ENCODE measurements around the gene ZBTB40. TPM values are rescaled to one million over a fixed set of nuclear protein-coding genes. Genes with fewer than 3 reads are reported as not detected.

The ZBTB40 gene
- polyA plus RNA-seq, 1 of the 3 experiments (the other 2 are of a cell fraction) = 5.0 TPM

GRCh38 chr1:22506130-22506692 is 54.6 kb downstream of the ZBTB40 start:
- Histone ChIP-seq H3K36me3 (replicated peaks in 1 of 2; ENCODE audit: control insufficient read depth in 1 of 2, insufficient read depth in 2 of 2, low read length in 1 of 2) (peaks cover 12 to 54% of the 10 kb centered on the region in 2 experiments), H3K27me3 (ENCODE audit: insufficient read depth) (no peaks in the 10 kb centered on the region), H3K27ac (ENCODE audit: low read depth in 2 of 2, low read length in 1 of 2) (peak overlapping the region in 1 of 2 experiments; percentile 87; a peak in 2 of 4 replicates), H3K9me2 (no peaks in the 10 kb centered on the region), H4K20me1 (ENCODE audit: insufficient read depth) (no peaks in the 10 kb centered on the region; the same call in 1 of the 2 replicates), H3K9ac (no peak overlapping the region), H3F3A (replicated peaks; ENCODE audit: insufficient read depth) (peaks cover 2% of the 10 kb centered on the region), H3K79me2 (ENCODE audit: insufficient read depth) (no peaks in the 10 kb centered on the region), H2AFZ (ENCODE audit: low read depth) (no peak overlapping the region), H3K9me3 (no peaks in the 10 kb centered on the region), H3K4me2 (no peak overlapping the region), H3K4me3 (ENCODE audit: low read depth in 2 of 2, low read length in 1 of 2) (no peak overlapping the region), H3K4me1 (ENCODE audit: control insufficient read depth in 1 of 2, insufficient read depth in 2 of 2, low read depth in 1 of 2, low read length in 1 of 2) (peaks cover 0 to 26% of the 10 kb centered on the region in 2 experiments; a peak in 2 of 4 replicates)
- no peak for DNase-seq
- 96% methylated on average over 7 of the region's 8 CpGs for WGBS (ENCODE audit: low lambda C conversion rate)
- ChIA-PET CTCF (interaction anchor here (1.0 to 3.1 kb wide), 3 partner anchors 21 to 86 kb away, joined by 3 to 21 read pairs (median 8); no protein-coding TSS in a partner anchor), POLR2A (no interaction called here)
- TF ChIP-seq TEAD4 (IDR thresholded peaks at IDR 0.05; ENCODE audit: borderline replicate concordance, insufficient read depth) (no peak), GATA2 (CRISPR knock-in tag; IDR thresholded peaks at IDR 0.05) (no peak), RXRA (IDR thresholded peaks at IDR 0.05; ENCODE audit: borderline replicate concordance, low read depth) (no peak), SIN3A (IDR thresholded peaks at IDR 0.05; ENCODE audit: borderline replicate concordance, low read depth, low read length) (no peak), NFIC (IDR thresholded peaks at IDR 0.05; ENCODE audit: borderline replicate concordance) (no peak), MXI1 (IDR thresholded peaks at IDR 0.05; ENCODE audit: low read depth, low read length) (no peak), NRF1 (IDR thresholded peaks at IDR 0.05; ENCODE audit: low read depth, low read length) (no peak), RAD21 (IDR thresholded peaks at IDR 0.05; ENCODE audit: low read length) (no peak), FOXJ3 (CRISPR knock-in tag; IDR thresholded peaks at IDR 0.05) (no peak), FOSL2 (IDR thresholded peaks at IDR 0.05; ENCODE audit: borderline replicate concordance, low read depth) (no peak), ELF1 (IDR thresholded peaks at IDR 0.05) (no peak), MEF2A (IDR thresholded peaks at IDR 0.05; ENCODE audit: borderline replicate concordance, low read depth) (no peak), FOXM1 (IDR thresholded peaks at IDR 0.05; ENCODE audit: low read depth) (no peak), JUND (IDR thresholded peaks at IDR 0.05) (no peak)
- TF ChIP-seq, protein P1, sequence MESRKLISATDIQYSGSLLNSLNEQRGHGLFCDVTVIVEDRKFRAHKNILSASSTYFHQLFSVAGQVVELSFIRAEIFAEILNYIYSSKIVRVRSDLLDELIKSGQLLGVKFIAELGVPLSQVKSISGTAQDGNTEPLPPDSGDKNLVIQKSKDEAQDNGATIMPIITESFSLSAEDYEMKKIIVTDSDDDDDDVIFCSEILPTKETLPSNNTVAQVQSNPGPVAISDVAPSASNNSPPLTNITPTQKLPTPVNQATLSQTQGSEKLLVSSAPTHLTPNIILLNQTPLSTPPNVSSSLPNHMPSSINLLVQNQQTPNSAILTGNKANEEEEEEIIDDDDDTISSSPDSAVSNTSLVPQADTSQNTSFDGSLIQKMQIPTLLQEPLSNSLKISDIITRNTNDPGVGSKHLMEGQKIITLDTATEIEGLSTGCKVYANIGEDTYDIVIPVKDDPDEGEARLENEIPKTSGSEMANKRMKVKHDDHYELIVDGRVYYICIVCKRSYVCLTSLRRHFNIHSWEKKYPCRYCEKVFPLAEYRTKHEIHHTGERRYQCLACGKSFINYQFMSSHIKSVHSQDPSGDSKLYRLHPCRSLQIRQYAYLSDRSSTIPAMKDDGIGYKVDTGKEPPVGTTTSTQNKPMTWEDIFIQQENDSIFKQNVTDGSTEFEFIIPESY (IDR thresholded peaks at IDR 0.05; ENCODE audit: borderline replicate concordance, low read depth) = no peak
- TF ChIP-seq, protein P2, sequence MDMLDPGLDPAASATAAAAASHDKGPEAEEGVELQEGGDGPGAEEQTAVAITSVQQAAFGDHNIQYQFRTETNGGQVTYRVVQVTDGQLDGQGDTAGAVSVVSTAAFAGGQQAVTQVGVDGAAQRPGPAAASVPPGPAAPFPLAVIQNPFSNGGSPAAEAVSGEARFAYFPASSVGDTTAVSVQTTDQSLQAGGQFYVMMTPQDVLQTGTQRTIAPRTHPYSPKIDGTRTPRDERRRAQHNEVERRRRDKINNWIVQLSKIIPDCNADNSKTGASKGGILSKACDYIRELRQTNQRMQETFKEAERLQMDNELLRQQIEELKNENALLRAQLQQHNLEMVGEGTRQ (IDR thresholded peaks at IDR 0.05; ENCODE audit: borderline replicate concordance, low read depth, low read length) = no peak
- TF ChIP-seq, protein P3, sequence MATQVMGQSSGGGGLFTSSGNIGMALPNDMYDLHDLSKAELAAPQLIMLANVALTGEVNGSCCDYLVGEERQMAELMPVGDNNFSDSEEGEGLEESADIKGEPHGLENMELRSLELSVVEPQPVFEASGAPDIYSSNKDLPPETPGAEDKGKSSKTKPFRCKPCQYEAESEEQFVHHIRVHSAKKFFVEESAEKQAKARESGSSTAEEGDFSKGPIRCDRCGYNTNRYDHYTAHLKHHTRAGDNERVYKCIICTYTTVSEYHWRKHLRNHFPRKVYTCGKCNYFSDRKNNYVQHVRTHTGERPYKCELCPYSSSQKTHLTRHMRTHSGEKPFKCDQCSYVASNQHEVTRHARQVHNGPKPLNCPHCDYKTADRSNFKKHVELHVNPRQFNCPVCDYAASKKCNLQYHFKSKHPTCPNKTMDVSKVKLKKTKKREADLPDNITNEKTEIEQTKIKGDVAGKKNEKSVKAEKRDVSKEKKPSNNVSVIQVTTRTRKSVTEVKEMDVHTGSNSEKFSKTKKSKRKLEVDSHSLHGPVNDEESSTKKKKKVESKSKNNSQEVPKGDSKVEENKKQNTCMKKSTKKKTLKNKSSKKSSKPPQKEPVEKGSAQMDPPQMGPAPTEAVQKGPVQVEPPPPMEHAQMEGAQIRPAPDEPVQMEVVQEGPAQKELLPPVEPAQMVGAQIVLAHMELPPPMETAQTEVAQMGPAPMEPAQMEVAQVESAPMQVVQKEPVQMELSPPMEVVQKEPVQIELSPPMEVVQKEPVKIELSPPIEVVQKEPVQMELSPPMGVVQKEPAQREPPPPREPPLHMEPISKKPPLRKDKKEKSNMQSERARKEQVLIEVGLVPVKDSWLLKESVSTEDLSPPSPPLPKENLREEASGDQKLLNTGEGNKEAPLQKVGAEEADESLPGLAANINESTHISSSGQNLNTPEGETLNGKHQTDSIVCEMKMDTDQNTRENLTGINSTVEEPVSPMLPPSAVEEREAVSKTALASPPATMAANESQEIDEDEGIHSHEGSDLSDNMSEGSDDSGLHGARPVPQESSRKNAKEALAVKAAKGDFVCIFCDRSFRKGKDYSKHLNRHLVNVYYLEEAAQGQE (IDR thresholded peaks at IDR 0.05; ENCODE audit: low read depth, low read length) = no peak
- TF ChIP-seq, protein P4, sequence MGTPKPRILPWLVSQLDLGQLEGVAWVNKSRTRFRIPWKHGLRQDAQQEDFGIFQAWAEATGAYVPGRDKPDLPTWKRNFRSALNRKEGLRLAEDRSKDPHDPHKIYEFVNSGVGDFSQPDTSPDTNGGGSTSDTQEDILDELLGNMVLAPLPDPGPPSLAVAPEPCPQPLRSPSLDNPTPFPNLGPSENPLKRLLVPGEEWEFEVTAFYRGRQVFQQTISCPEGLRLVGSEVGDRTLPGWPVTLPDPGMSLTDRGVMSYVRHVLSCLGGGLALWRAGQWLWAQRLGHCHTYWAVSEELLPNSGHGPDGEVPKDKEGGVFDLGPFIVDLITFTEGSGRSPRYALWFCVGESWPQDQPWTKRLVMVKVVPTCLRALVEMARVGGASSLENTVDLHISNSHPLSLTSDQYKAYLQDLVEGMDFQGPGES (IDR thresholded peaks at IDR 0.05; ENCODE audit: low read depth, low read length) = no peak
- TF ChIP-seq, protein P5, sequence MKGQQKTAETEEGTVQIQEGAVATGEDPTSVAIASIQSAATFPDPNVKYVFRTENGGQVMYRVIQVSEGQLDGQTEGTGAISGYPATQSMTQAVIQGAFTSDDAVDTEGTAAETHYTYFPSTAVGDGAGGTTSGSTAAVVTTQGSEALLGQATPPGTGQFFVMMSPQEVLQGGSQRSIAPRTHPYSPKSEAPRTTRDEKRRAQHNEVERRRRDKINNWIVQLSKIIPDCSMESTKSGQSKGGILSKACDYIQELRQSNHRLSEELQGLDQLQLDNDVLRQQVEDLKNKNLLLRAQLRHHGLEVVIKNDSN (IDR thresholded peaks at IDR 0.05; ENCODE audit: borderline replicate concordance, low read depth) = no peak
- TF ChIP-seq, protein P6, sequence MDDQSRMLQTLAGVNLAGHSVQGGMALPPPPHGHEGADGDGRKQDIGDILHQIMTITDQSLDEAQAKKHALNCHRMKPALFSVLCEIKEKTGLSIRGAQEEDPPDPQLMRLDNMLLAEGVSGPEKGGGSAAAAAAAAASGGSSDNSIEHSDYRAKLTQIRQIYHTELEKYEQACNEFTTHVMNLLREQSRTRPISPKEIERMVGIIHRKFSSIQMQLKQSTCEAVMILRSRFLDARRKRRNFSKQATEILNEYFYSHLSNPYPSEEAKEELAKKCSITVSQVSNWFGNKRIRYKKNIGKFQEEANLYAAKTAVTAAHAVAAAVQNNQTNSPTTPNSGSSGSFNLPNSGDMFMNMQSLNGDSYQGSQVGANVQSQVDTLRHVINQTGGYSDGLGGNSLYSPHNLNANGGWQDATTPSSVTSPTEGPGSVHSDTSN (IDR thresholded peaks at IDR 0.05) = no peak
